Activated naive CD4-positive, alpha-beta T cell treated with Interleukin-2 at 50 U/mL for 16 hours (primary cell): Measurements from ENCODE around the gene PCGF6.

Experiments used
- DNase-seq: peaks from one replicate; pipeline ENCODE4 v3.0.0-alpha.2; 2020

PCGF6 gene

GRCh38 chr10:103254538-103255325 is 96.2 kb downstream of the PCGF6 start:
- no peak for DNase-seq

- no peak for DNase-seq
Measured at GRCh38 chr10:103254113-103254512, 96.8 kb downstream of the PCGF6 start.
